Keratinocyte (primary cell): ENCODE data around the gene GJC1. TPM values are rescaled to one million over a fixed set of nuclear protein-coding genes. Genes with fewer than 3 reads are reported as not detected.

Experiments used
- DNase-seq: peaks from one replicate; pipeline ENCODE4 v3.0.0-alpha.2; 2011; ENCODE audit warnings: low read depth, missing footprints, low spot score
- FAIRE-seq: peaks from 2 replicates; lab custom pipeline; 2011; peaks lifted over from hg19 to GRCh38; lab: Jason Lieb, UNC
- H2AFZ ChIP-seq: 2 replicates; pipeline ENCODE4 v1.6.0; 2012; ENCODE audit warnings: low read length, control low read depth, inconsistent platforms; ENCODE audit not compliant: control insufficient read depth
- H3K27ac ChIP-seq: 2 replicates; pipeline ENCODE4 v1.5.1; 2011; ENCODE audit warnings: low read length; ENCODE audit not compliant: control insufficient read depth, insufficient read depth
- H3K27me3 ChIP-seq: 3 replicates; pipeline ENCODE4 v1.6.0; 2011; ENCODE audit warnings: low read length; ENCODE audit not compliant: control insufficient read depth, insufficient read depth; ENCODE audit errors: extremely low read depth
- H3K36me3 ChIP-seq, 2 experiments: 2 replicates in 1 of 2; 3 replicates in 1 of 2; pipeline ENCODE4 v1.5.1; 2011; ENCODE audit warnings: low read length in 2 of 2, mild to moderate bottlenecking in 1 of 2; ENCODE audit not compliant: control insufficient read depth in 2 of 2, insufficient read depth in 2 of 2; ENCODE audit errors: extremely low read depth in 1 of 2
- H3K4me1 ChIP-seq: 3 replicates; pipeline ENCODE4 v1.5.1; 2011; ENCODE audit warnings: low read length; ENCODE audit not compliant: control insufficient read depth, insufficient read depth; ENCODE audit errors: extremely low read depth
- H3K4me2 ChIP-seq: 3 replicates; pipeline ENCODE4 v1.6.0; 2011; ENCODE audit warnings: low read depth, low read length; ENCODE audit not compliant: control insufficient read depth, insufficient read depth; ENCODE audit errors: extremely low read depth
- H3K4me3 ChIP-seq, 3 experiments: fragments of 200-600 bp in 1 of 3; sonication (generic) in 1 of 3; 2 replicates in 2 of 3; 3 replicates in 1 of 3; pipeline ENCODE4 v1.5.1; 2011 to 2016; ENCODE audit warnings: low read length in 3 of 3, mild to moderate bottlenecking in 3 of 3, control low read depth in 2 of 3, inconsistent platforms in 1 of 3, low read depth in 1 of 3, mixed read lengths in 1 of 3, mixed run types in 1 of 3, moderate library complexity in 1 of 3; ENCODE audit not compliant: control insufficient read depth in 2 of 3, insufficient read depth in 2 of 3; ENCODE audit errors: extremely low read depth in 1 of 3
- H3K79me2 ChIP-seq: 2 replicates; pipeline ENCODE4 v1.6.0; 2012; ENCODE audit warnings: low read length; ENCODE audit not compliant: control insufficient read depth, insufficient read depth
- H3K9ac ChIP-seq: 3 replicates; pipeline ENCODE4 v1.6.0; 2011; ENCODE audit warnings: low read length; ENCODE audit not compliant: control insufficient read depth, insufficient read depth; ENCODE audit errors: extremely low read depth
- H3K9me1 ChIP-seq: 3 replicates; pipeline ENCODE4 v1.6.0; 2011; ENCODE audit warnings: low read length; ENCODE audit not compliant: control insufficient read depth, insufficient read depth; ENCODE audit errors: extremely low read depth
- H3K9me3 ChIP-seq: 2 replicates; pipeline ENCODE4 v1.5.1; 2012; ENCODE audit warnings: low read depth, low read length; ENCODE audit not compliant: control insufficient read depth
- H4K20me1 ChIP-seq: 3 replicates; pipeline ENCODE4 v1.6.0; 2011; ENCODE audit warnings: low read length; ENCODE audit not compliant: control insufficient read depth, insufficient read depth; ENCODE audit errors: extremely low read depth
- CTCF ChIP-seq, 3 experiments: IDR thresholded peaks in 1 of 3; conservative IDR thresholded peaks in 1 of 3; optimal IDR thresholded peaks in 1 of 3; 2 replicates in 2 of 3; 3 replicates in 1 of 3; pipeline versions ENCODE3 to v1.5.1; 2011; ENCODE audit warnings: low read length in 3 of 3, mild to moderate bottlenecking in 3 of 3, moderate library complexity in 2 of 3, control low read depth in 1 of 3, inconsistent platforms in 1 of 3; ENCODE audit not compliant: insufficient read depth in 2 of 3; ENCODE audit errors: extremely low read depth in 1 of 3
- EZH2 ChIP-seq: IDR thresholded peaks from one replicate; pipeline ENCODE4 v1.6.1; 2012; ENCODE audit warnings: inconsistent platforms, mild to moderate bottlenecking, low read length, moderate library complexity
- dilution Hi-C: fragments of 300-500 bp; cut with MboI; formaldehyde crosslinking; loops from one replicate; pipeline ENCODE4 v1.7.0; 2020; ENCODE audit warnings: low sequenced_read_pairs; ENCODE audit not compliant: extremely low pct_ligation_motif_present
- polyA plus RNA-seq, 5 experiments: library from polyadenylated mRNA; depleted of rRNA in 3 of 5; stranded (reverse) in 3 of 5; stranded (forward) in 1 of 5; unstranded in 1 of 5; fragments of >200 nt; gene quantifications; 1 replicate in 1 of 5; 2 replicates in 3 of 5; 3 replicates in 1 of 5; pipeline versions ENCODE4 v1.2.1 to v1.2.3, GENCODE V29; 2011 to 2012; ENCODE audit warnings: missing spikeins in 2 of 5, low read depth in 1 of 5, low replicate concordance in 1 of 5

The GJC1 gene
- polyA plus RNA-seq, 1 donor (not counting 4 experiments of a cell fraction or from before 2014, with no cell fraction given): 11.1 TPM

GRCh38 chr17:44875761-44876160 lies 45.7 kb upstream of the GJC1 start:
- Histone ChIP-seq H3K9ac (no peak overlapping the region), H3K4me1 (no peaks in the 10 kb centered on the region), H4K20me1 (no peaks in the 10 kb centered on the region), H3K4me3 (no peak overlapping the region), H2AFZ (no peak overlapping the region), H3K79me2 (no peaks in the 10 kb centered on the region), H3K27me3 (no peaks in the 10 kb centered on the region), H3K9me1 (no peaks in the 10 kb centered on the region), H3K9me3 (no peaks in the 10 kb centered on the region), H3K27ac (no peak overlapping the region), H3K4me2 (no peak overlapping the region), H3K36me3 (peaks cover 28 to 35% of the 10 kb centered on the region in 2 experiments)
- no peak for FAIRE-seq
- TF ChIP-seq CTCF (optimal IDR thresholded peaks at IDR 0.05 in 1 of 3, IDR thresholded peaks at IDR 0.05 in 1 of 3, conservative IDR thresholded peaks at IDR 0.05 in 1 of 3; ENCODE audit: extremely low read depth in 1 of 3, insufficient read depth in 2 of 3, low read length in 3 of 3) (no peak), EZH2 (no peak)
- DNase-seq: no peak
- dilution Hi-C loops: no loop called here

- Histone ChIP-seq H3K4me2 (no peak overlapping the region), H3K36me3 (peaks cover 32 to 54% of the 10 kb centered on the region in 2 experiments), H3K9me1 (no peaks in the 10 kb centered on the region), H4K20me1 (no peaks in the 10 kb centered on the region), H3K79me2 (no peaks in the 10 kb centered on the region), H3K4me3 (no peak overlapping the region), H3K4me1 (no peaks in the 10 kb centered on the region), H3K9ac (no peak overlapping the region), H2AFZ (no peak overlapping the region), H3K27me3 (no peaks in the 10 kb centered on the region), H3K9me3 (no peaks in the 10 kb centered on the region), H3K27ac (no peak overlapping the region)
- dilution Hi-C loops: no loop called here
- no peak for DNase-seq
- no peak for TF ChIP-seq EZH2
- no peak for TF ChIP-seq CTCF (optimal IDR thresholded peaks at IDR 0.05 in 1 of 3, IDR thresholded peaks at IDR 0.05 in 1 of 3, conservative IDR thresholded peaks at IDR 0.05 in 1 of 3; ENCODE audit: extremely low read depth in 1 of 3, insufficient read depth in 2 of 3, low read length in 3 of 3)
- no peak for FAIRE-seq
These were observed 42.2 kb upstream of the GJC1 start for GRCh38 chr17:44872131-44872768.
